Measurements from ENCODE around the gene SPPL3. TPM values are rescaled to one million over a fixed set of nuclear protein-coding genes. Genes with fewer than 3 reads are reported as not detected.

The SPPL3 gene
- total RNA-seq, 1 experiment from 2014 or later = 39.7 TPM

DNA sequence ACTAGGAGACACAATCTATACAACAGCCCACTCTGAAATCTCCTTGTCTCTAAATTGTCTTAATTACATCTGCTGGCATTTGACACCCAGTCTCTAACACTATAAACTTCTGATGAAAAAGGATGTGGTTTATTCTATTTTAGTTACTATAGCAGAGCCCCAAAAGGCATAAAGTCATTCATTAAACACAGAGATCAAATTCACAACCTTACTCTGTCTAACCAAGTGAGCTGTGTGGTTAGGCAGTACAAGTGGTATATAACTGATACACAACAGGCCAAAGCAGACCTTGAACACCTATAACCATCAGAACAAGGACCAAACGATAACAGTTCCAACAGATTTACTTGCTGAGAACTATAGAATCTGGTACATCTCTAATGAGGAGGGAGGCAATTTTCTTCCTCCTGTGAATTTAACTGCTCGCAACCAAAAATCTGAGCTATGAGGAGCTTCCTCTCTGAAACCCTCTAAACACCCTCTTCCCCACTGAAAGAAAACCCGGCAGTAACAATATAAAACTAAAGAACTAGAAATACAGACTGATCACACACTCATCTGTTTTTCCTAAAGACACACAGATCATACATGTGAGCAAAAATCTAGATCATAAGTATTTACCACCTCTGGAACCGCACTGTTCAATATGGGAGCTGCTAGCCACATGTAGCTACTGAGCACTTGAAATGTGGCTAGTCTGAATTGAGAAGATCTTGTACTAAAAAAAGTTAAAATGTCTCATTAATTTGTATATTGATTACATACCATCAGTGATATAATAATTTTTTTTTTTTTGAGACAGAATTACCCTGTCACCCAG lies 17.7 kb downstream of the SPPL3 start:
- H3K4me1 ChIP-seq (ENCODE audit: control insufficient read depth in 1 of 2, insufficient read depth in 2 of 2, low read length in 2 of 2) = no peaks in the 10 kb centered on the region
- H3K79me2 ChIP-seq (ENCODE audit: insufficient read depth, low read length) = peaks cover 75% of the 10 kb centered on the region
- TF ChIP-seq SP1 (IDR thresholded peaks at IDR 0.05; ENCODE audit: low read depth) (no peak), ELF1 (IDR thresholded peaks at IDR 0.05; ENCODE audit: borderline replicate concordance, low read depth) (no peak), CBX3 (IDR thresholded peaks at IDR 0.05; ENCODE audit: low read depth) (no peak), FOSL1 (IDR thresholded peaks at IDR 0.05; ENCODE audit: low read depth) (no peak), POLR2A (IDR thresholded peaks at IDR 0.05; ENCODE audit: borderline replicate concordance, extremely low read depth, insufficient read depth, insufficient read length) (no peak), SIN3A (IDR thresholded peaks at IDR 0.05; ENCODE audit: low read depth) (no peak), RAD21 (IDR thresholded peaks at IDR 0.05; ENCODE audit: low read depth) (no peak), SRF (IDR thresholded peaks at IDR 0.05; ENCODE audit: low read depth) (no peak), JUND (IDR thresholded peaks at IDR 0.05) (no peak), EGR1 (IDR thresholded peaks at IDR 0.05; ENCODE audit: low read depth) (no peak), TCF7L2 (IDR thresholded peaks at IDR 0.05; ENCODE audit: borderline replicate concordance, extremely low read depth, insufficient read depth, insufficient read length) (no peak), ZNF274 (IDR thresholded peaks at IDR 0.05; ENCODE audit: low read depth, low read length) (no peak), ZFX (IDR thresholded peaks at IDR 0.05) (no peak)
- TF ChIP-seq, protein P1, sequence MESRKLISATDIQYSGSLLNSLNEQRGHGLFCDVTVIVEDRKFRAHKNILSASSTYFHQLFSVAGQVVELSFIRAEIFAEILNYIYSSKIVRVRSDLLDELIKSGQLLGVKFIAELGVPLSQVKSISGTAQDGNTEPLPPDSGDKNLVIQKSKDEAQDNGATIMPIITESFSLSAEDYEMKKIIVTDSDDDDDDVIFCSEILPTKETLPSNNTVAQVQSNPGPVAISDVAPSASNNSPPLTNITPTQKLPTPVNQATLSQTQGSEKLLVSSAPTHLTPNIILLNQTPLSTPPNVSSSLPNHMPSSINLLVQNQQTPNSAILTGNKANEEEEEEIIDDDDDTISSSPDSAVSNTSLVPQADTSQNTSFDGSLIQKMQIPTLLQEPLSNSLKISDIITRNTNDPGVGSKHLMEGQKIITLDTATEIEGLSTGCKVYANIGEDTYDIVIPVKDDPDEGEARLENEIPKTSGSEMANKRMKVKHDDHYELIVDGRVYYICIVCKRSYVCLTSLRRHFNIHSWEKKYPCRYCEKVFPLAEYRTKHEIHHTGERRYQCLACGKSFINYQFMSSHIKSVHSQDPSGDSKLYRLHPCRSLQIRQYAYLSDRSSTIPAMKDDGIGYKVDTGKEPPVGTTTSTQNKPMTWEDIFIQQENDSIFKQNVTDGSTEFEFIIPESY (IDR thresholded peaks at IDR 0.05; ENCODE audit: extremely low read depth, insufficient replicate concordance, low read length) = no peak
- TF ChIP-seq, protein P2, sequence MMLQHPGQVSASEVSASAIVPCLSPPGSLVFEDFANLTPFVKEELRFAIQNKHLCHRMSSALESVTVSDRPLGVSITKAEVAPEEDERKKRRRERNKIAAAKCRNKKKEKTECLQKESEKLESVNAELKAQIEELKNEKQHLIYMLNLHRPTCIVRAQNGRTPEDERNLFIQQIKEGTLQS (IDR thresholded peaks at IDR 0.05) = no peak
- TF ChIP-seq, protein P3, sequence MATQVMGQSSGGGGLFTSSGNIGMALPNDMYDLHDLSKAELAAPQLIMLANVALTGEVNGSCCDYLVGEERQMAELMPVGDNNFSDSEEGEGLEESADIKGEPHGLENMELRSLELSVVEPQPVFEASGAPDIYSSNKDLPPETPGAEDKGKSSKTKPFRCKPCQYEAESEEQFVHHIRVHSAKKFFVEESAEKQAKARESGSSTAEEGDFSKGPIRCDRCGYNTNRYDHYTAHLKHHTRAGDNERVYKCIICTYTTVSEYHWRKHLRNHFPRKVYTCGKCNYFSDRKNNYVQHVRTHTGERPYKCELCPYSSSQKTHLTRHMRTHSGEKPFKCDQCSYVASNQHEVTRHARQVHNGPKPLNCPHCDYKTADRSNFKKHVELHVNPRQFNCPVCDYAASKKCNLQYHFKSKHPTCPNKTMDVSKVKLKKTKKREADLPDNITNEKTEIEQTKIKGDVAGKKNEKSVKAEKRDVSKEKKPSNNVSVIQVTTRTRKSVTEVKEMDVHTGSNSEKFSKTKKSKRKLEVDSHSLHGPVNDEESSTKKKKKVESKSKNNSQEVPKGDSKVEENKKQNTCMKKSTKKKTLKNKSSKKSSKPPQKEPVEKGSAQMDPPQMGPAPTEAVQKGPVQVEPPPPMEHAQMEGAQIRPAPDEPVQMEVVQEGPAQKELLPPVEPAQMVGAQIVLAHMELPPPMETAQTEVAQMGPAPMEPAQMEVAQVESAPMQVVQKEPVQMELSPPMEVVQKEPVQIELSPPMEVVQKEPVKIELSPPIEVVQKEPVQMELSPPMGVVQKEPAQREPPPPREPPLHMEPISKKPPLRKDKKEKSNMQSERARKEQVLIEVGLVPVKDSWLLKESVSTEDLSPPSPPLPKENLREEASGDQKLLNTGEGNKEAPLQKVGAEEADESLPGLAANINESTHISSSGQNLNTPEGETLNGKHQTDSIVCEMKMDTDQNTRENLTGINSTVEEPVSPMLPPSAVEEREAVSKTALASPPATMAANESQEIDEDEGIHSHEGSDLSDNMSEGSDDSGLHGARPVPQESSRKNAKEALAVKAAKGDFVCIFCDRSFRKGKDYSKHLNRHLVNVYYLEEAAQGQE (IDR thresholded peaks at IDR 0.05; ENCODE audit: low read depth) = no peak
- TF ChIP-seq, protein P4, sequence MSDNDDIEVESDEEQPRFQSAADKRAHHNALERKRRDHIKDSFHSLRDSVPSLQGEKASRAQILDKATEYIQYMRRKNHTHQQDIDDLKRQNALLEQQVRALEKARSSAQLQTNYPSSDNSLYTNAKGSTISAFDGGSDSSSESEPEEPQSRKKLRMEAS (IDR thresholded peaks at IDR 0.05) = no peak
- POLR2A ChIA-PET = no interaction called here
- no peak overlapping the region for H3K4me3 ChIP-seq (replicated peaks in 1 of 2; ENCODE audit: low read depth in 1 of 2, low read length in 2 of 2)
- CTCF ChIA-PET = no interaction called here
- intact Hi-C loops (cut with micrococcal nuclease) = no loop called here
- H3K9ac ChIP-seq (ENCODE audit: low read length) = no peak overlapping the region
- H2AFZ ChIP-seq (ENCODE audit: low read depth, low read length, poor library complexity, severe bottlenecking) = no peak overlapping the region
- H3K36me3 ChIP-seq (ENCODE audit: control insufficient read depth in 1 of 2, insufficient read depth in 2 of 2, low read length in 2 of 2) = no peaks in the 10 kb centered on the region
- DNase-seq (ENCODE audit: low read depth, low spot score) (no peak), ATAC-seq (no peak)
- RAD21 ChIA-PET (ENCODE audit: low non-redundant PET in 1 of 2, low total read pairs in 2 of 2, uncharacterized antibody in 2 of 2, unreplicated experiment in 2 of 2) = no interaction called here
- no peaks in the 10 kb centered on the region for H3K27me3 ChIP-seq (ENCODE audit: insufficient read depth, low read length)
- H3K27ac ChIP-seq (ENCODE audit: low read depth, low read length) = no peak overlapping the region
- no TSS peak for BruUV-seq (replicated peaks)
- H3K9me3 ChIP-seq (ENCODE audit: control insufficient read depth in 1 of 2, insufficient read depth in 1 of 2, low read depth in 1 of 2, low read length in 2 of 2) = no peaks in the 10 kb centered on the region
- no peaks in the 10 kb centered on the region for H3K9me2 ChIP-seq (ENCODE audit: insufficient read depth)
- no peak overlapping the region for H3K4me2 ChIP-seq (ENCODE audit: low read length)
- H4K20me1 ChIP-seq (ENCODE audit: insufficient read depth) = no peaks in the 10 kb centered on the region

Data from HCT116 (cell line).